ENCODE data around the gene RPP25L. TPM values are rescaled to one million over a fixed set of nuclear protein-coding genes. Genes with fewer than 3 reads are reported as not detected.

RPP25L gene
- total RNA-seq, 2 donors from 2014 or later, result 8.6 to 16.9 TPM

DNA sequence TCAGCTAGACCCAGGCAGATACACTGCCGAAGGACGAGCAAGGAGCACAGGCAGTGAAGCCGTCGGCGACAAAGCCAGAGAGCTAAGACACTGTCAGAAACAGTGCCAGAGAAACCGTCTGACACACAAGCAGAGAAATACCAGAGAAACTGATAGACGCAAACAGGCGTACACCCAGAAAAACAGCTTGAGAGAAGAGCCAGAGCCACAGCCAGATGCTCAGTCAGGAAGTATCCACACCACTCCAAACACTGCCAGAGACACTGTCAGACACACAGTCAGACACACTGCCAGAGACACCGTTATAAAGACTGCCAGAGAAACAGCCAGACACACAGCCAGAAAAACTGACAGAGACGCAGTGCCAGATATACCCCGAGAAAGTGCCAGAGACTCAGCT, 41.5 kb downstream of the RPP25L start:
- no peak overlapping the region for H3K4me3 ChIP-seq
- 65 to 66% methylated on average over 8 to 11 of the region's 11 CpGs for whole genome bisulfite sequencing, 2 donors
- no peaks in the 10 kb centered on the region for H3K36me3 ChIP-seq (replicated peaks in 1 of 2; ENCODE audit: insufficient read depth in 1 of 2, low read depth in 2 of 2)
- H3K27me3 ChIP-seq, result no peaks in the 10 kb centered on the region
- DNase-seq, result no peak
- ATAC-seq, result no peak
- no peak overlapping the region for H3K27ac ChIP-seq
- intact Hi-C loops (cut with DNase I), result no loop called here
- TF ChIP-seq POLR2A (IDR thresholded peaks at IDR 0.05), result no peak
- TF ChIP-seq, protein P1, sequence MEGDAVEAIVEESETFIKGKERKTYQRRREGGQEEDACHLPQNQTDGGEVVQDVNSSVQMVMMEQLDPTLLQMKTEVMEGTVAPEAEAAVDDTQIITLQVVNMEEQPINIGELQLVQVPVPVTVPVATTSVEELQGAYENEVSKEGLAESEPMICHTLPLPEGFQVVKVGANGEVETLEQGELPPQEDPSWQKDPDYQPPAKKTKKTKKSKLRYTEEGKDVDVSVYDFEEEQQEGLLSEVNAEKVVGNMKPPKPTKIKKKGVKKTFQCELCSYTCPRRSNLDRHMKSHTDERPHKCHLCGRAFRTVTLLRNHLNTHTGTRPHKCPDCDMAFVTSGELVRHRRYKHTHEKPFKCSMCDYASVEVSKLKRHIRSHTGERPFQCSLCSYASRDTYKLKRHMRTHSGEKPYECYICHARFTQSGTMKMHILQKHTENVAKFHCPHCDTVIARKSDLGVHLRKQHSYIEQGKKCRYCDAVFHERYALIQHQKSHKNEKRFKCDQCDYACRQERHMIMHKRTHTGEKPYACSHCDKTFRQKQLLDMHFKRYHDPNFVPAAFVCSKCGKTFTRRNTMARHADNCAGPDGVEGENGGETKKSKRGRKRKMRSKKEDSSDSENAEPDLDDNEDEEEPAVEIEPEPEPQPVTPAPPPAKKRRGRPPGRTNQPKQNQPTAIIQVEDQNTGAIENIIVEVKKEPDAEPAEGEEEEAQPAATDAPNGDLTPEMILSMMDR (IDR thresholded peaks at IDR 0.05), result no peak
- H3K9me3 ChIP-seq, result no peaks in the 10 kb centered on the region
- no peaks in the 10 kb centered on the region for H3K4me1 ChIP-seq

DNA sequence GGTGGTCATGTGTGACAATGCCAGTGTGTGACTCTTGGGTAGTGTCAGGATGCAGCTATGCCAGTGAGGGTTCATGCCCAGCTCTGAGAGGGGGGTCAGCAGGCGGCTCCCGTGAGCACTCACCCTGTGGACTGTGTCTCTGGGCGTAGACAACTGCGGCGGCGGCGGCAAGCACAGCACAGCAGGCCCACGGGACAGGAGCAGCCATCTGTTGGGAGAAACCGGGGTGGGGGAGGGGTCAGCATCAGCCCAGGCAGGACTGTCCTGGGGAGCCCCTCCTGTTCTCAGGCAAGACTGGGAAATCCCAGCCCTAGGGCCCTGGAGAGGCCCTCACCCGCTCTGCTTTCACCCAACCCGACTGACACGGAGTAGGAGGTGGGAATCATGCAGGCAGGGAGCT, 43.1 kb downstream of the RPP25L start:
- H3K36me3 ChIP-seq (replicated peaks in 1 of 2; ENCODE audit: insufficient read depth in 1 of 2, low read depth in 2 of 2), result no peaks in the 10 kb centered on the region
- DNase-seq (no peak), ATAC-seq (no peak)
- TF ChIP-seq POLR2A (IDR thresholded peaks at IDR 0.05), result no peak
- TF ChIP-seq, protein P1 (IDR thresholded peaks at IDR 0.05), result no peak
- H3K9me3 ChIP-seq, result no peaks in the 10 kb centered on the region
- no peak overlapping the region for H3K27ac ChIP-seq
- H3K27me3 ChIP-seq, result no peaks in the 10 kb centered on the region
- WGBS, 2 donors, result 75 to 77% methylated on average over 7 to 12 of the region's 12 CpGs
- intact Hi-C loops (cut with DNase I), result no loop called here
- H3K4me1 ChIP-seq, result no peaks in the 10 kb centered on the region
- H3K4me3 ChIP-seq, result no peak overlapping the region

DNA sequence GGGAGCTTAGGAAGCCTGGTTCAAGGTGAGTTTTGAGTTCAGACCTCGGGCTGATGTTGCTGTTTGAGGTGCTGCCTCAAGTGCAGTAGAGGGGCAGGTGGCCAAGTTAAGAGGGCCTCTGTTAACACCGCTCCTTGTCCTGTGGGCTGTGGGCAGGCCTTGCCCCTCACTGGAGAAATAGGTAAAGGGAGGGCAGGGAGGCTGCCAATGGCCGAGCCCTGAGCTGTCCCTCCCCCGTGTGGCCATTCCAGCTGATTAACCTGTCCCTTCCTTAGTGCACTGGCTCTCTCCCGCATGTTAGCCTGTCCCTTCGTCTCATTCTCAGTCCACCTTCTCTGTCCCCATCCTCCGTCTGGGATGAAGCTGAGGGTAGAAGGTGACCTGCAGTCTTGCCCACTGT, 43.8 kb downstream of the RPP25L start:
- H3K27ac ChIP-seq, result no peak overlapping the region
- H3K9me3 ChIP-seq, result no peaks in the 10 kb centered on the region
- H3K36me3 ChIP-seq (replicated peaks in 1 of 2; ENCODE audit: insufficient read depth in 1 of 2, low read depth in 2 of 2), result no peaks in the 10 kb centered on the region
- no peak overlapping the region for H3K4me3 ChIP-seq
- TF ChIP-seq, protein P1 (IDR thresholded peaks at IDR 0.05), result no peak
- TF ChIP-seq POLR2A (IDR thresholded peaks at IDR 0.05), result no peak
- intact Hi-C loops (cut with DNase I), result no loop called here
- DNase-seq (no peak), ATAC-seq (no peak)
- 53 to 58% methylated on average over 6 to 7 of the region's 7 CpGs for WGBS, 2 donors
- no peaks in the 10 kb centered on the region for H3K27me3 ChIP-seq
- H3K4me1 ChIP-seq, result no peaks in the 10 kb centered on the region

DNA sequence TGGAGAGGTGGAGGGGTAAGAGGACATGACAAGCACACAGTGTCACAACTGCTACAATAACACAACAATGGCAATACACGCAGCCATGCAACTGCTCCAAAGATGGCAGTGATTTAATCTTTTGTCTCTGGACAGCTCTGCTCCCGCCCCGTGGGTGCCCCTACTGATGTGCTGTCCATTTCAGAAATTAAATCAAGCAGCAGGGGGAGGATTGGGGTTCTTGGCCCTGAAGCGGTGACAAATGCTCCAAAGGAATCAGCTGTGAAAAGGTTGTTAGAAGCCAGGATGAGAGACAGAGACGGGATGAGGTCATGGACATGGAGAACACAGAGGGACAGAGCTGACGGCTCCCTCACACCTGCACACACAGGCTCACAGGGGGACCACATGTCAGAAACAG, 44.9 kb downstream of the RPP25L start:
- DNase-seq (no peak), ATAC-seq (no peak)
- Histone ChIP-seq H3K27me3 (no peaks in the 10 kb centered on the region), H3K4me1 (no peaks in the 10 kb centered on the region), H3K9me3 (no peaks in the 10 kb centered on the region), H3K27ac (no peak overlapping the region), H3K4me3 (no peak overlapping the region), H3K36me3 (replicated peaks in 1 of 2; ENCODE audit: insufficient read depth in 1 of 2, low read depth in 2 of 2) (no peaks in the 10 kb centered on the region)
- intact Hi-C loops (cut with DNase I), result no loop called here
- 62 to 66% methylated on average over 6 of the region's 6 CpGs for WGBS, 2 donors
- TF ChIP-seq POLR2A (IDR thresholded peaks at IDR 0.05), result no peak
- TF ChIP-seq, protein P1 (IDR thresholded peaks at IDR 0.05), result no peak

DNA sequence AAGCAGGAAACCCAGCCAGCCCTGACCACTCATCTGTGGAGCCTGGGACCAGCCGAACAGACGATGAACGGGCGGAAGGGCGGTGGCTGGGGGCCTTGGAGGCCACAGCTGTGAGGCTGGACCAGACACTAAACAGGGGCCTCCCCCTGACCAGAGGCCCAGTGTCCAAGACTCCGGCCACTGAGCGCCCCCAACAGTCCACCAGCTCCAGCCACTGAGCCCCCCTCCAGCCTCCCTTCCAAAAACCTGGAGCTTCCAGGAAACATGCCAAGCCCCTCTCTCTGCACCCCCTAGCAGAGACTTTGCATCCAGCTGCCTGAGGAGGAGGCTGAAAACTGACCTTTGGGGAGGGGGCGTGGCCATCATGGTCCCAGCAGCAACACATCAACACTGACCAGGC, 45.6 kb downstream of the RPP25L start:
- Histone ChIP-seq H3K27me3 (no peaks in the 10 kb centered on the region), H3K4me3 (no peak overlapping the region), H3K36me3 (replicated peaks in 1 of 2; ENCODE audit: insufficient read depth in 1 of 2, low read depth in 2 of 2) (no peaks in the 10 kb centered on the region), H3K27ac (no peak overlapping the region), H3K9me3 (no peaks in the 10 kb centered on the region), H3K4me1 (no peaks in the 10 kb centered on the region)
- 65 to 80% methylated on average over 1 to 8 of the region's 8 CpGs for WGBS, 2 donors
- DNase-seq, result no peak
- TF ChIP-seq POLR2A (IDR thresholded peaks at IDR 0.05), result no peak
- TF ChIP-seq, protein P1 (IDR thresholded peaks at IDR 0.05), result no peak
- intact Hi-C loops (cut with DNase I), result no loop called here
- no peak for ATAC-seq
